ENCODE measurements around the gene ARHGAP6.

DNA sequence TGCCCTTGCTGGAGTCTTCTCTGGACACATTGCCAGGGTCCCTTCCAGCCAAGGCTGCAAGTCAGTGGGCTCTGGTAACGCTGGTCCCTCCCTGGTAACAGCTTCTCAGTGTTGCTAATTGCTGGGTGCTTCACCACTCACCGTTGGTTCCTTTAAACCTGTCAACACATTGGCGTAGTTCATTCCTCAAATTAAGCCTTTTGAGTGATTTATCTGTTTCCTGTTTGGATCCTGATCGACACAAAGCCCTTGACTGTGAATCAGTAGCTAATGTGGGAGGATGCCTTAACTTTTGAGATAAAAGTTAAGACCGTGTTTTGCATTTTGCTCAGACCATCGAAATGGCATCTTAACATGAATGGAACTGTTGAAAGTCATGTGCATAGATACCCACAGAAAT is 246.6 kb downstream of the ARHGAP6 start:
- TF ChIP-seq TCF4 (CRISPR knock-in tag; IDR thresholded peaks at IDR 0.05; ENCODE audit: borderline replicate concordance) (no peak), ZNF8 (CRISPR knock-in tag; IDR thresholded peaks at IDR 0.05) (no peak), PPARA (CRISPR knock-in tag; IDR thresholded peaks at IDR 0.05; ENCODE audit: borderline replicate concordance) (no peak), OSR1 (CRISPR knock-in tag; IDR thresholded peaks at IDR 0.05) (no peak), ZNF565 (CRISPR knock-in tag; conservative IDR thresholded peaks at IDR 0.05; ENCODE audit: low read depth) (no peak), BACH2 (CRISPR knock-in tag; IDR thresholded peaks at IDR 0.05; ENCODE audit: borderline replicate concordance) (no peak), SNAI2 (CRISPR knock-in tag; IDR thresholded peaks at IDR 0.05) (no peak), RARB (CRISPR knock-in tag; IDR thresholded peaks at IDR 0.05) (no peak), ARNTL (CRISPR knock-in tag; IDR thresholded peaks at IDR 0.05; ENCODE audit: borderline replicate concordance, low read depth) (no peak), TSHZ2 (CRISPR knock-in tag; IDR thresholded peaks at IDR 0.05) (no peak)
- TF ChIP-seq, protein P1, sequence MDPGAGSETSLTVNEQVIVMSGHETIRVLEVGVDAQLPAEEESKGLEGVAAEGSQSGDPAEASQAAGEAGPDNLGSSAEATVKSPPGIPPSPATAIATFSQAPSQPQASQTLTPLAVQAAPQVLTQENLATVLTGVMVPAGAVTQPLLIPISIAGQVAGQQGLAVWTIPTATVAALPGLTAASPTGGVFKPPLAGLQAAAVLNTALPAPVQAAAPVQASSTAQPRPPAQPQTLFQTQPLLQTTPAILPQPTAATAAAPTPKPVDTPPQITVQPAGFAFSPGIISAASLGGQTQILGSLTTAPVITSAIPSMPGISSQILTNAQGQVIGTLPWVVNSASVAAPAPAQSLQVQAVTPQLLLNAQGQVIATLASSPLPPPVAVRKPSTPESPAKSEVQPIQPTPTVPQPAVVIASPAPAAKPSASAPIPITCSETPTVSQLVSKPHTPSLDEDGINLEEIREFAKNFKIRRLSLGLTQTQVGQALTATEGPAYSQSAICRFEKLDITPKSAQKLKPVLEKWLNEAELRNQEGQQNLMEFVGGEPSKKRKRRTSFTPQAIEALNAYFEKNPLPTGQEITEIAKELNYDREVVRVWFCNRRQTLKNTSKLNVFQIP (CRISPR knock-in tag; IDR thresholded peaks at IDR 0.05; ENCODE audit: borderline replicate concordance, low read depth): no peak
- TF ChIP-seq, protein P2, sequence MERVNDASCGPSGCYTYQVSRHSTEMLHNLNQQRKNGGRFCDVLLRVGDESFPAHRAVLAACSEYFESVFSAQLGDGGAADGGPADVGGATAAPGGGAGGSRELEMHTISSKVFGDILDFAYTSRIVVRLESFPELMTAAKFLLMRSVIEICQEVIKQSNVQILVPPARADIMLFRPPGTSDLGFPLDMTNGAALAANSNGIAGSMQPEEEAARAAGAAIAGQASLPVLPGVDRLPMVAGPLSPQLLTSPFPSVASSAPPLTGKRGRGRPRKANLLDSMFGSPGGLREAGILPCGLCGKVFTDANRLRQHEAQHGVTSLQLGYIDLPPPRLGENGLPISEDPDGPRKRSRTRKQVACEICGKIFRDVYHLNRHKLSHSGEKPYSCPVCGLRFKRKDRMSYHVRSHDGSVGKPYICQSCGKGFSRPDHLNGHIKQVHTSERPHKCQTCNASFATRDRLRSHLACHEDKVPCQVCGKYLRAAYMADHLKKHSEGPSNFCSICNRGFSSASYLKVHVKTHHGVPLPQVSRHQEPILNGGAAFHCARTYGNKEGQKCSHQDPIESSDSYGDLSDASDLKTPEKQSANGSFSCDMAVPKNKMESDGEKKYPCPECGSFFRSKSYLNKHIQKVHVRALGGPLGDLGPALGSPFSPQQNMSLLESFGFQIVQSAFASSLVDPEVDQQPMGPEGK (CRISPR knock-in tag; IDR thresholded peaks at IDR 0.05; ENCODE audit: borderline replicate concordance): no peak
